BJ (cell line): ENCODE measurements around the gene PITPNC1. TPM values are rescaled to one million over a fixed set of nuclear protein-coding genes. Genes with fewer than 3 reads are reported as not detected.
A peak's percentile ranks its signal among the peaks of the same experiment; 100 is the strongest.

Experiments used
- CTCF ChIA-PET: fragments of 350-600 bp; formaldehyde crosslinking; extraction: SDS; loops from one replicate; lab custom pipeline; 2021; ENCODE audit warnings: antibody characterized with exemption, inconsistent platforms; lab: Yijun Ruan, JAX
- POLR2A ChIA-PET: fragments of 300-600 bp; sonication (Branson Sonifier 250); formaldehyde crosslinking; extraction: SDS; loops from one replicate; lab custom pipeline; 2021; ENCODE audit warnings: antibody characterized with exemption; lab: Charles Lee
- DNase-seq: peaks from one replicate; pipeline ENCODE4 v3.0.0-alpha.2; 2011; ENCODE audit warnings: low read depth
- H3K27me3 ChIP-seq: 2 replicates; pipeline ENCODE4 v1.6.0; 2011; ENCODE audit warnings: low read length; ENCODE audit not compliant: control insufficient read depth, insufficient read depth
- H3K36me3 ChIP-seq: 2 replicates; pipeline ENCODE4 v1.5.1; 2011; ENCODE audit warnings: low read length; ENCODE audit not compliant: control insufficient read depth, insufficient read depth
- H3K4me3 ChIP-seq: 2 replicates; pipeline ENCODE4 v1.5.1; 2011; ENCODE audit warnings: low read depth, mild to moderate bottlenecking, control low read depth, low read length
- CTCF ChIP-seq: IDR thresholded peaks from 2 replicates; pipeline ENCODE4 v1.5.1; 2011; ENCODE audit warnings: low read depth, mild to moderate bottlenecking, control low read depth, inconsistent platforms, low read length, moderate library complexity; ENCODE audit not compliant: insufficient read depth
- polyA plus RNA-seq: library from polyadenylated mRNA; depleted of rRNA; stranded (reverse); fragments of >200 nt; gene quantifications from 2 replicates; pipeline ENCODE4 v1.2.3, GENCODE V29; 2011

The PITPNC1 gene
- polyA plus RNA-seq, 1 experiment: 4.6 TPM

GRCh38 chr17:67442787-67443624 lies 65.9 kb downstream of the PITPNC1 start:
- Histone ChIP-seq H3K4me3 (no peak overlapping the region), H3K36me3 (no peaks in the 10 kb centered on the region), H3K27me3 (no peaks in the 10 kb centered on the region)
- DNase-seq: no peak
- TF ChIP-seq CTCF: no peak
- ChIA-PET CTCF (interaction anchor here (1.2 kb wide), 1 partner anchor 11 kb away, joined by 3 read pairs; no protein-coding TSS in a partner anchor), POLR2A (no interaction called here)

- no peak overlapping the region for H3K4me3 ChIP-seq
- TF ChIP-seq CTCF: no peak
- DNase-seq: peak; percentile 18
- CTCF ChIA-PET: interaction anchor here (0.6 to 1.2 kb wide), 2 partner anchors 12 to 32 kb away, joined by 3 read pairs; no protein-coding TSS in a partner anchor
- POLR2A ChIA-PET: no interaction called here
- H3K27me3 ChIP-seq: no peaks in the 10 kb centered on the region
- H3K36me3 ChIP-seq: no peaks in the 10 kb centered on the region
Measured at GRCh38 chr17:67443931-67444595, 67.0 kb downstream of the PITPNC1 start.

- Histone ChIP-seq H3K27me3 (no peaks in the 10 kb centered on the region), H3K4me3 (no peak overlapping the region), H3K36me3 (no peaks in the 10 kb centered on the region)
- CTCF ChIA-PET: interaction anchor here (0.9 kb wide), 1 partner anchor 14 kb away, joined by 3 read pairs; no protein-coding TSS in a partner anchor
- POLR2A ChIA-PET: no interaction called here
- TF ChIP-seq CTCF: no peak
- DNase-seq: no peak
Measured at GRCh38 chr17:67448449-67448848, 71.4 kb downstream of the PITPNC1 start.

GRCh38 chr17:67449065-67449464 lies 72.0 kb downstream of the PITPNC1 start:
- no peak overlapping the region for H3K4me3 ChIP-seq
- no peak for DNase-seq
- CTCF ChIA-PET: no interaction called here
- POLR2A ChIA-PET: no interaction called here
- H3K27me3 ChIP-seq: no peaks in the 10 kb centered on the region
- TF ChIP-seq CTCF: no peak
- H3K36me3 ChIP-seq: no peaks in the 10 kb centered on the region
